Measurements from ENCODE around the gene DIMT1.

Gene DIMT1

DNA sequence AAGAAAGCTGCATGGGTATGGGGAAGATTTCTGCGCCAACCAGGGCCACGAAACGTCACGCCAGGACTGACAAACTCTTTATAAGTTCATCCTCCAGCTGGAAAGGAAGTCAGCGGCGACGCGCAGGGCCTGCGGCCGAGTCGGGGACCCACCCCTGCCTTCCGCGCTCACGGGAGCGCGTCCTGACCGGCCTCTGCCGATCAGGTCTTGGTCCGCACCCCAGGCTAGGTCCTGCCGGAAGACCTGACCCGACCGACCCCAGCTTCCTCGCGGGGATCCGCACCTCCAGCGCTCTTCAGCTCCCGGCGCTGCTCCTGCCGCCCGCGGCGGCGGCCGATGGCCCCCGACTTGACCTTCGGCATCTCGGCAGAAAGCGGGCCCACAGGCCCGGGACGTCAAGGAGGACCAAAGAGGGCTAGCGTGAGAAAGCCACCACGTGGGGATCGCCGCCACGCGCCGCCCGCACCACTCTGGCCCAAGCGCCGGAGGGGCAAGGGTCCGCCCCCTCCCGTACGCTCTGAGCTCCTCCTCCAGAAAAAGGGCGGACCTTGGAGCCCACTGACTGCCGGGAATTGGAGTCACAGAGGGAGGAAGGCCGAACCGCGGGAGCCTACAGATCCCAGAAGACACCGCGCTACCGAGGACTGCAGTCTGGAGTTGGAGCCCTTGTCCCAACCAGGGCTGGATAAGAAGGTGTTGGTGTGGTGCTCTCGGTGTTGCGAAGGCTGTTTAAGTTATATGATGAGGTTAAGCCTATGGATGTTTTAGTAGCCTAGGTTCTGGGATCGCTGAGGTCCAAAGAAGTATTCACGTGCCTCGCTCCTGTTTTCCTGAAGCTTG lies at the start of gene DIMT1:
TSS of gene DIMT1 (minus strand) at position 495 of the 840 bp plus-strand sequence. CDS start at position 362, 133 bp downstream.
- DNase-seq, result peak; percentile 96

DNA sequence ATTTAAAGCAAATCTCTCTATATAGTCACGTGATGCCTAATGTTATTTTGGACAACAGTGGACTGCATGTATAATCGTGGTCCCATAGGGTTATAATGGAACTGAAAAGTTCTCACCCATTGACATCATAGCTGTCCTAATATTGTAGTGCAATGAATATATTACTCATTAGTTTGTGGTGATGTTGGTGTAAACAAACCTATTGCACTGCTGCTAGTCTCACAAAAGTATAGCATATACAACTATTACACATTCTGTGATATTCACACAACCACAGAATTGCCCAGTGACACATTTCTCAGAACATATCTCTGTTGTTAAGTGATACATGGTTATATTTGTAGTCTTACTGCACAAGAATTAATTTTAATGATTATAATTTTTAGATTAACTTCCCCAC lies 46.6 kb upstream of the DIMT1 start:
- no peak for DNase-seq

DNA sequence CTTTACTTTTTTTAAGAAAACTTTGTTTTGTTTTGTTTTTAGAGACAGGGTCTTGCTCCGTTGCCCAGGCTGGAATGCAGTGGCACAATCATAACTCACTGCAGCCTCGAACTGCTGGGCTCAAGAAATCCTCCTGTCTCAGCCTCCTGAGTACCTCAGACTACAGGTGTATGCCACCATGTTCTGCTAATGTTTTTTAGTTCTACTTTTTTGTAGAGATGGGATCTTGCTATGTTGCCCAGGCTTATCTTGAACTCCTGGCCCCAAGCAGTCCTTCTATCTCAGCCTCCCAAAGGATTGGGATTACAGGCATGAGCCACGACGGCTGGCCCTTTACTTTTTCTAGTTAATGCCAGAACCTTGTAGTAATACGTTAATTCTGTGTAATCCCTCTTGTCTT lies 44.8 kb upstream of the DIMT1 start:
- DNase-seq, result no peak

DNA sequence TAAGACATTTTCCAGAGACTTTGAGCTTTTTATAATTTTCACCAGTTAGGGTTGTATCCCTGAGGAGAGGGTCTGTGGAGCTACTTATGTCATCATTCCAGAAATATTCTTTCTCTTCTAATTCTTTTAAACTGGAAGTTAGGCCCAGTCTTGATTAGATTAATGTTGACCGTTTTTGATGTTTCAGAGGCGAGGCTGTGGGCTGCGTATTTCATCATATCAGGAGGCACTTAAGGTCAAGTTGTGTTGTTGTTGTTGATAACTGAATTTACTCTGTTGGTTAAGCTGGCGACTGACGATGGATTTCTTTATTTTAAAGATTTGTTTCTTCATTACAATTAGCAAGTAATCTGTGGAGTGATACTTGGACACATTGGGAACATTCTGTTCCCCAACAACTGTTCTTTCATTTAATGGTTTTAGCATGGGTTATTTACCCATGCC lies 28.9 kb upstream of the DIMT1 start:
- no peak for DNase-seq

DNA sequence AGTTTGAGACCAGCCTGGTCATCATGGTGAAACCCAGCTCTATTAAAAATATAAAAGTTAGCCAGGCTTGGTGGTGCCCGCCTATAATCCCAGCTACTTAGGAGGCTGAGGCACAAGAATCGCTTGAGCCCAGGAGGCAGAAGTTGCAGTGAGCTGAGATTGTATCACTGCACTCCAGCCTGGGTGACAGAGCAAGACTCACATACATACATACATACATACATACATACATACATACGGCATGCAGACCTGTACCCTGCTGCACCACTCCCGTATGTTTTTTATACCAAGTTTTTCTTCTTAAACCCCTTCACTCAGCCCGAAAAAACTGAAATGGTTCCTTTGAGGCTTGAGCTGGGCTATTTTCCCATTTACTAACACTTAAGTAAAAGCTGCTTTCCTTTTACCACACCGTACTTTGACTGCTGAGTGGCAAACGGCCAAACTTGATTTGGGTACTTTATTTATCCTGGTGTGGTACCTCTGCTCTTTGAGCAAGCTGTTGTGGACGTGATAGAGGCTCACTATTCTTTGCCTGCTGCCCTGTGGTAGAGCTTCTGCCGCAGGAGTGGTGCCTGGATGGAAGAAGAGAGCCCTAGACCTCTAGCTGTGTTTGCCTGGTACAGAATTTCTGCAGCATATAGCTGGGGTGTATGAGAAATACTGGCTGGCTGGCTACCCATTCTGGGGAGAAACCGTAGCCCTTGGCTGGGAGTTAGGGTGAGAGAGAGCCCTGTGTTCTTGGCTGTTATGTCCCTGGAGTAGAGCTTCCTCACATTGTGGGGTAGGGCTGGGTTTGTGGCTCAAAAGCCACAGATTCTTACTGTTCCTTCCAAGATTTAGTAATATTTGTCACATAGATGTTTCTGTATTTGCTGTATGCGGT lies 28.3 kb upstream of the DIMT1 start:
- DNase-seq, result no peak

DNA sequence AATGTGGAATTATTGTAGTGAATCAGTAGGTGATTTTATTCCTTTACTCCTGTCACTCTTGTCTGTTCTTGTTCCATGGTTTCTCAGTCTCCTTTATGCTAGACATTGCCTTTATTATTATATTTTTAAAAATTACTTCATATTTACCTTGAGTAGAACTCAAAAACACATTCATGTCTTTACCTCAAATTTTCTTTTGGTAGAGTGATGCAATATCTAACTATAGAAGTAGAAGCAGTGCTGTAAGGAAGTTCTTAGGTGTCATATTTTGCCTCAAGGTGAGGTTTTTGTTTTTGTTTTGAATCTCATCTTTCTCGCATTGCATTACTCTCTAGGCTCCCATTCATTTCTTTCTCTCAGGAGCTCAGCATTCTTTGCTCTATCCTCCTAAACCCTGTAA lies 21.1 kb upstream of the DIMT1 start:
- DNase-seq, result no peak

DNA sequence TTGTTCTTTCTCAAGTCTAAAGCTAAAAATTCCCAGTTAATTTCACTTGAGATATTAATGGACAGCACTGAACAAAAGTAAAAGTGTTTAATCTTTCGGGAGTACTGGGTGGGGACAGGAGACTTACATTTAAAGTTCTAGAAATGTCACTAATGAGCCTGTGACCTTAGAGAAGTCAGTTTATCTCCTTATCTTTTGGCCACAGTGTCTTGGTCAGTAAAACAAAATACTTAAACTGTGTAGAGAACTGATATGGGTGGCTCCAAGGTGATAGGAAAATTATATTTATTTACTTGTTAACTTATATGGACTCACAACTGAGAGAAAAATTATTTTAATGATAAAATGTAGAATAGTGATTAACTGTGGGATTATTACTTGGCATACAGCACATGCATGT lies 17.7 kb upstream of the DIMT1 start:
- DNase-seq, result no peak

DNA sequence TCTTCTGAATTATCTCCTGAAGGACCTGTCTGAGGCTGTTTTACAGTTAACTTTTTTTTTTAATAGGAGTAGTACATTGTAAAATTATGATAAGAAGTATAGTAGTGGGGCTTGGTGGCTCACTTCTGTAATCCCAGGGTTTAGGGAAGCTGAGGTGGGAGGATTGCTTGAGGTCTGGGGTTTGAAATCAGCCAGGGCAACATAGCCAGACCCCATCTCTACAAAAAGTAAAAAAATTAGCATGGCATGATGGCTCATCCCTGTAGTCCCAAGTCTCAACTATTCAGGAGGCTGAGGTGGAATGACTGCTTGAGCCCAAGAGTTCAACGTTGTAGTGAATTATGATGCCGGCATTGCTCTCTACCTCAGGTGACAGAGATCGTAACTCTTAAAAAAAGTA lies 15.9 kb upstream of the DIMT1 start:
- DNase-seq, result no peak

DNA sequence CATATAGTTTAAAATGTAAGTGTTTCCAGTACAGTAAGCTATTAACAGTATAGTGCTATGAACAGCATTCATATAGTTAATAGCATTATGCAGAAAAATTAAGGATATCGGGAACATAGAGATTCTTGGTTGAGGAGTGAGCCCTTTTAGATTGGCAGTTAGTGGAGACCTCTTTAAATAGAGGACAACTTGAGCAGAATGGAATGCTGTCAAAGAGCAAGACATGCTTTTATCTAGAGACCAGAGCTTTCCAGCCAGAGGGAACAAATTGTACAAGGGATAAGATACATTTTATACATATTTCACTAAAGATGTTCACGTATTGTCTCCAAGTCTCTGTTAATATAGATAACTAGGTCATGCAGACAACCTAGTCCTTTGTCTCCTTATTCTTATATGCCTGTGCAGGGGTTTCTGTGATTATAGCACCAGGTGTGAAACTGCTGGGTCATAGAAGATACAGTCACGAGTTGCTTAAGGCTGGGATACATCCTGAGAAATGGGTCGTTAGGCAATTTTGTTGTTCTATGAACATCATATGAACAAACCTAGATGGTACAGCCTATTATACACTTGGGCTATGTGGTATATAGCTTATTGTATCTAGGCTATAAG lies 14.9 kb upstream of the DIMT1 start:
- no peak for DNase-seq

DNA sequence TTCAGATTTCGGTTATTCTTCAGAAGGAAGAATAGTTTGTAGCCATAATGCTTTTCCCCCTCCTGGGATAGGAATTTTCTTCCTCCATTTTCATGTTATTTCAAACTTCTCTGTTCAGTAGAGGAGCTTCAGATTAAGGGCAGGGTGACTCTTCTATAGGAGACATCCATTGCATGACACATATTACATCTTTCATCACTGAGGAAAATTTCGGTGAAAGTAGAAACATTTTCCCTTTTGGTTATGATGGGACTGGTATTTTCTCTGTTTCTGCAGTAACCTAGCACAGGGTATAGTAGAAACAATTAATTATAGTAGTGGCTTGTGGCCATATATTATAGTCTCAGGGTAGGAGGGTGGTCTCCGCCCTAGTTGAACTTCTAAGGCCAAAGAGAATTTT lies 10.0 kb upstream of the DIMT1 start:
- DNase-seq, result no peak

DNA sequence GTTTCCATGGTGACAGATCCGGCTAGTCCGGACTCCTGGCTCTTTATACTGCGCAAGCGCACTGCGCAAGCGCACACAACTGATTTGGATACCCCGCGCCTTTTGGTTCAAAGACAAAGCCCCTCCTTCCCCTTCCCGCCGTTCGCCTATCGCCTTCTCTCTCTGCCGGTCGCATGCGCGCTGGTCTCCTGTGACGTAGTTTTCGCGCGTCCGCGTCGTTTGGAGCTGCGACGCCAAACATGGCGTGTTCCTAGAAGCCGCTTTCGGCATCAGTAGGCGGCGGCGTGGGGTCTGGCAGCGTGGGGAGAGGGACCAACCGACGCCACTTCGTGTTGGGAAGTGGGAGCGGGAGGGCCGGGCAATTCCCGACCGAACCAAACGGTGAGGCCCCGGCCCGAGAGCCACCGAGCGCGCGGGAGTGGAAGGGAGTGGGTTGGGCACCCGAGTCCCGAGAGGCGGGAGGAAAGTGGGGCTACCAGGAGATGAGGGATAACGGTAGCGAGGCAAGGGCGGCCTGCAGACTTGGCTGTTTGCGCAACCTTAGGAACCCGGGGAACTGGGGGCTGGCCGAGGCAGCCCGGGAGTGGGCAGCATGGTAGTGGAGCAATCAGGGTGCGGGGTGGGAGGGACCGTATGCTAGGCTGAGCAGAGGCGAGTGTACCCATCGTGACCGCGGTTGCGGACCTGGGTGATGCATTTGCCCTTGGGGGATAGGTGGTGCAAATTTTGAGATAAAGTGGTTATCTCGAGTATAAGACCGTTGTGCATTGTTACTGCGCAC lies 9.0 kb upstream of the DIMT1 start, which contains the start of gene IPO11:
TSS of gene IPO11 (plus strand) at position 215 of the 781 bp plus-strand sequence. CDS start 24,517 bp downstream, outside the sequence.
- peak; percentile 97 for DNase-seq

DNA sequence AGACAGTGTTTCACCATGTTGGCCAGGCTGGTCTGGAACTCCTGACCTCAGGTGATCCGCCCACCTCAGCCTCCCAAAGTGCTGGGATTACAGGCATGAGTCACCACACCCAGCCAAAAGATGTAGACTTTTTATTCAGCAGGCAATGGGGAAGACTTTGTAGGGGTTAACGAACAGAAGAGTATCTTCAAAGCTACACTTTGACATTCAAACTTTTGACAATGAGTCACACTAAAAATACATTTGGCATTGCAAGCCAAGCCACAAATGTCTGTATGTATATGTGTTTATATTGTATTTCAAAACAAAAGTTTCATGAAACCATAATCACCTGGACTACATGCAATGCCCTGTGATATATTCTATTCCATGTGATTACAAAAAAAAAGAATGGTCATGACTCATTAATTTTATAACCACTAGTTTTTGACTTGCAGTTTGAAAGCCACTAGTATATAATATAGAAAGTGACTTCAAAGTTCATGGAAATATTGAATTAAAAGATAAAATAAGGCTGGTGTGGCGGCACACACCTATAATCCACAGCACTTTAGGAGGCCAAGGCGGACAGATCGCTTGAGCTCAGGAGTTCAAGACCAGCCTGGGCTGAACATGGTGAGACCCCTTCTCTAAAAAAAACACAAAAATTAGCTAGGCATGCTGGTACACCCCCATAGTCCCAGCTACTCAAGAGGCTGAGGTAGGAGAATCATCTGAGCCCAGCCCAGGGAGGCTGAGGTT lies 8.3 kb downstream of the DIMT1 start:
- no peak for DNase-seq

DNA sequence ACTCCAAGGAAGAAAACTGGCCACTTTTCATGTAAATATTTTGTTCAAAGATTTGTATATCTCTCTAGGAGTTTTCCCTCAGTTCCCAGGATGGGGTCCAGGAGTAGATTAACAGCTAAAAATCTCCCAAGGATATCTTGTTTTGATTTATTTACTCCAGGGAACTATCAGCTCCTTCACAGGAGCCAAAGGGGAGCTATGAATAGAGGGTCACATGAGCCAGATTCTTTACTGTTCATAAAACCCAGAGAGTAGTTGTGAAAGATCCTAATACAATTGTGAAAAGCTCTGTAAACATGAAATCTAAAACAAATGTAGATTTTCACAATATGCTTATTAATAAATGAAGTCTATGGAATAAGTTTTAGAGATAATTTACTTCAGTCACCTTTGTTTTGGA lies 16.9 kb downstream of the DIMT1 start:
- no peak for DNase-seq

DNA sequence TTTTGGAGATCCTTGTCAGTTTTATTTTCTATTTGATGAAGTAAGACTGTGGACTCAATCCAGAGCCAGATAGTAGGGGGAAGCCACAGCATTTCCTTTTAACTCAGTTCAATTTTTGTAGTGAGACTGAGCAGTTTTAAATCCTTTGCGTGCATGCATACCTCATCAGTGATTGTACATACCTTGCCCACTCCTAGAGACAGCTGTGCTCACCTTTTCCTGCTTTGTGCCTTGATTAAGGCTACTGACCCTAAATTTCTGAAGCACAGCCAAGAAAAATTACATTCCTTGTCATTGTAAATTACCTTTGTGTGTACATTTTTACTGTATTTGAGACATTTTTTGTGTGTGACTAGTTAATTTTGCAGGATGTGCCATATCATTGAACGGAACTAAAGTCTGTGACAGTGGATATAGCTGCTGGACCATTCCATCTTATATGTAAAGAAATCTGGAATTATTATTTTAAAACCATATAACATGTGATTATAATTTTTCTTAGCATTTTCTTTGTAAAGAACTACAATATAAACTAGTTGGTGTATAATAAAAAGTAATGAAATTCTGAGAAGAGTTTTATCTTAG lies 17.8 kb downstream of the DIMT1 start:
- no peak for DNase-seq

DNA sequence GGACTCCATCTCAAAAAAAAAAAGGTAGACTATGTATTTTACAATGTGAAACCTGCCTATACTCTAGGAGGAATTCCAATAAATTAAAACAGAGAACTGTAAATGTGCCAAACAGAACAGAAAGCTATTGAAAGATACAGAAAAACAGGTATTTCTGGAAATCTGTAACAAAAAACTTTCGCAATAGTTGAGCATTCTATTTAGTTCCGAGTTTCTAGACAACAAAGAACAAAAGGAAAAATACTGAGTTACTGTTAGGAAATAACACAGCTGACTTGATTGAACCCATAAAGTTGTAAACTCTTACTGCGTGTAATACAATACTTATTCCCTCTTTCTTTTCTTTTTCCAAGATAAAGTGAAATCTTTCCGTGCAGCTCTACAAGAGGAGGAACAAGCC lies 18.6 kb downstream of the DIMT1 start:
- no peak for DNase-seq

DNA sequence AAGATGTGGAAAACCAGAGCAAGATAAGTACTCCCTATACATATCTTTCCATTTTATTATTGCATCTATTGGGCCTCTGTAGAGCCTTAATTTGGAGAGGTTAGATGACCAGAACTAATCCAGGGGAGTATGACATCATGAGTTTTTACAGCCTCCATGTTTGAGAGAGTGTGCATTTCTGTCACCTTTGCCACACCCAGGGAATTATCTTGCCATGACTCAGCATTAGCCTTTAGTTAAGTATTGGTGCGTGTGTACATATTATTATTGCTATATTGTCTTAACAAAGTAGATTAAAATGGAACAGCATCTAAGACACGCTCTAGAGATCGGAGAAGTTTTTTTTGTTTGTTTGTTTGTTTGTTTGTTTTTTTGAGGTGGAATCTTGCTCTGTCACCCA lies 27.6 kb downstream of the DIMT1 start:
- DNase-seq, result no peak

DNA sequence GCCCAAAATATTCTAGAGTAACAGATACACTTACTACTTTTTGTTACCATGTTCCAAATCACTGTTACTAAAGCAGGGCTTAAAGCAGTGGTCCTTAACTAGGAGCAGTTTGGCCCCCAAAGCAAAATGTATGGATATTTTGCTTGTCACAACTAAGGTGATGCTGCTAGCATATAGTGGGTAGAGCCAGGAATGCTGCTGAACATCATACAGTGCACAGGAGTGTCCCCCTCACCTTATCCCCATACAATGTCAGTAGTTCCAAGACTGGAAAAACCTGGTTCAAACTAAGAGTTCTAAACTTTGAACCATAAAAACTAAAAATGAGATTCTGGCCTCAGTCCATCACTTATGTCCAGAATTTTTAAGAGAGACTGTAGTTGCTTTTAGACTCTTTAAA lies 28.1 kb downstream of the DIMT1 start:
- DNase-seq, result no peak

DNA sequence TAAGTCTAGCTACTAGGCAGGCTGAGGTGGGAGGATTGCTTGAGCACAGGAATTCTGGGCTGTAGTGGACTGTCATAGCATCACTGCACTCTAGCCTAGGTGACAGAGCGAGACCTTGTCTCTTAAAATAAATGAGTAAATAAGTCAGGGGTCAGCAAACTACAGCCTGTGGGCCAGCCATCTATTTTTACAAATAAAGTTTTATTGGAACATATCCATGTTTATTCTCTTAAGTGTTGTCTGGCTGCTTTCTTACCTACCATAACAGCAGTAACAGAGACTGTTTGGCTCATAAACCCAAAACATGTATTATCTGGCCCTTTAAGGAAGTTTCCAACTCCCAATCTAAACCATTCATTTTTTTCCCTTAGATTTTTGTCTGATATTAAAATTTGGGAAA lies 29.6 kb downstream of the DIMT1 start:
- no peak for DNase-seq

DNA sequence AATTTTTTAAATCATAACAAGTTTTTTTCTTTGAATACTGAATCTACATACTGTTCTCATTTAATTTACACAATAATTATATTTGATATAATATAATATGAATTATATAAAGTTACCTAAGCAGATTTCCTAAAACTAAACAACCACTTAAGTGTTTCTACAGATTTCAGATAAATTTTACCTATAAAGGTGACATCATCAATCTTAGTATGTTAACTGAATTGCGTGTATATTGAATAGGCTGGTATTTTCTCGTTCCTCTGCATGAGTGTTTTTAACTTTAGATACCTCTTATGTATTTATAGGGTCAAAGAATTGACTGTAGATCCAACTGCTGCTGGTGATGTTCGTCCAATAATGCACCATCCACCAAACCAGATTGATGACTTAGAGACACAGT lies 30.3 kb downstream of the DIMT1 start:
- no peak for DNase-seq

DNA sequence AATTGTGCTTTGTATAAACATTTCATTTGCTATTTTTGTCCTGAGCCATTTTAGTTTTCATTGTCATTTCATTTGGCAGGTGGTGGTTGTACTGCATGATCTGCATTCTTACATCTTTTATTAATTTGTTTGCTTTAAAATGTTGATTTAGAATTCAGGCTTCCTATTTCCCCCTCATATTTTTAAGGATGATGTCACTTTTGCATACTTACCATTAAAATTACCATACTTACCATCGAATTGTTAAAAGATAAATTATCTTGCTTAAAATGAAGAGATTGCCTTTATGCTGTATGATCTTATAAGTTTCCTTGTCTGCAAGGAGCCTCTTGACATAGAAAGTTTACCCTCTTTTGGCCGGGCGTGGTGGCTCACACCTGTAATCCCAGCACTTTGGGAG lies 31.1 kb downstream of the DIMT1 start:
- no peak for DNase-seq

DNA sequence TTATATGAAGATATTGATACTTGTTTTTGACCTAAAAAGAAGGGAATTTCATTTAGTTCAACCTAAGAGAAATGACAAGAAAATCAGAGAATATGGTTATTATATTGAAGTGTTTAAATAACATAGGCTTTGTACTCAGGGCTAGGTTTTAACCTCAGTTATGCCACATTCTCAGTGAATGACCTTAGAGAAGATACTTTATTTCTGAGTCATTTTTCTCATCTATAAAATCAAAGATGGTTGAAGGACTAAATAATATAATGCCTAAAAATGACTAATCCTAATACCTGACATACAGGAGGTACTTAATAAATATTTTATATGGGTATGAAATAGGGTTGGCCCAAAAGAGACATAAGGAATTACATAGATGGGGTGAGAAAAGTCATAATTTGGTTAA lies 32.3 kb downstream of the DIMT1 start:
- DNase-seq, result no peak

DNA sequence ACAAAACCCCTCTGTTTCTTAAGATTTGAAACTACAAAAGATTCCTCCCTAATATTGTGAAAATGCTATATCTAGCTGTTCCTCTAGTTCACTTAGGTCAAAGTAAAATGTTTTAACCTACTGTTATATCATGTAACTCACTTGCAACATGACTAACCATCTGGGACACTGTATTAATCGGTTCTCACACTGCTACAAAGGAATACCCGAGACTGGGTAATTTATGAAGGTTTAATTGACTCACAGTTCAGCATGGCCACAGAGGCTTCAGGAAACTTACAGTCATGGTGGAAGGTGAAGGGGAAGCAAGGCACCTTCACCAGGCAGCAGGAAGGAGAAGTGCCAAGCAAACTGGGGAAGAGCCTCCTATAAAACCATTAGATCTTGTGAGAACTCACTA lies 34.7 kb downstream of the DIMT1 start:
- DNase-seq, result no peak
